HepG2 (cell line): ENCODE data around the gene SHLD3. TPM values are rescaled to one million over a fixed set of nuclear protein-coding genes. Genes with fewer than 3 reads are reported as not detected.

Source experiments
- ATAC-seq: fragments of 200-7000 bp; cut with Tn5 transposase; 3 replicates; pipeline ENCODE4 v1.9.1; 2020; ENCODE audit warnings: mild to moderate bottlenecking, moderate library complexity
- BruUV-seq: library from RNA; stranded (reverse); fragments of 400-500 nt; replicated peaks from 2 replicates; lab custom pipeline; 2021; lab: Mats Ljungman, UMichigan
- CTCF ChIA-PET: fragments of 300-600 bp; formaldehyde crosslinking; extraction: SDS; loops from one replicate; lab custom pipeline; 2021; ENCODE audit warnings: low total read pairs, inconsistent platforms, low intra/inter-chr PET ratio; lab: Yijun Ruan, JAX
- POLR2A ChIA-PET: fragments of 350-600 bp; sonication (Branson Sonifier 250); formaldehyde crosslinking; loops from one replicate; lab custom pipeline; 2020; ENCODE audit warnings: antibody characterized with exemption, inconsistent platforms; lab: Yijun Ruan, JAX
- DNase-seq: peaks from one replicate; pipeline ENCODE4 v3.0.0-alpha.2; 2015; ENCODE audit warnings: low spot score
- FAIRE-seq: peaks from 3 replicates; lab custom pipeline; 2011; peaks lifted over from hg19 to GRCh38; lab: Jason Lieb, UNC
- H2AFZ ChIP-seq: one replicate; pipeline ENCODE4 v1.6.1; 2011; ENCODE audit warnings: low read length, inconsistent platforms
- H3K27ac ChIP-seq: fragments of 300-600 bp; 3 replicates; pipeline ENCODE4 v1.8.0; 2011; ENCODE audit warnings: mixed run types, mild to moderate bottlenecking, mixed read lengths, low read length, inconsistent platforms; ENCODE audit not compliant: insufficient read depth; ENCODE audit errors: extremely low read length
- H3K27me3 ChIP-seq, 2 experiments: fragments of 200-600 bp in 1 of 2; 2 replicates in 1 of 2; 3 replicates in 1 of 2; pipeline versions ENCODE4 v1.6.0 to v1.8.0; 2011; ENCODE audit warnings: low read length in 2 of 2, mild to moderate bottlenecking in 2 of 2, moderate library complexity in 2 of 2, inconsistent platforms in 1 of 2; ENCODE audit not compliant: insufficient read depth in 2 of 2, control insufficient read depth in 1 of 2
- H3K36me3 ChIP-seq, 2 experiments: fragments of 200-600 bp in 1 of 2; replicated peaks in 1 of 2; 2 replicates in 1 of 2; 3 replicates in 1 of 2; pipeline versions ENCODE4 v1.5.1 to v1.8.0; 2011; ENCODE audit warnings: low read length in 2 of 2, inconsistent platforms in 1 of 2; ENCODE audit not compliant: insufficient read depth in 2 of 2, control insufficient read depth in 1 of 2
- H3K4me1 ChIP-seq: 2 replicates; pipeline ENCODE4 v1.5.1; 2012; ENCODE audit warnings: low read length, inconsistent platforms; ENCODE audit not compliant: insufficient read depth
- H3K4me2 ChIP-seq: 2 replicates; pipeline ENCODE4 v1.6.0; 2011; ENCODE audit warnings: low read depth, low read length, inconsistent platforms
- H3K4me3 ChIP-seq, 3 experiments: fragments of 200-600 bp in 1 of 3; sonication (generic), shearing (Covaris generic) in 1 of 3; replicated peaks in 1 of 3; 2 replicates each; pipeline ENCODE4 v1.5.1; 2011 to 2016; ENCODE audit warnings: low read length in 3 of 3, inconsistent platforms in 2 of 3, low read depth in 2 of 3, mild to moderate bottlenecking in 2 of 3, control low read depth in 1 of 3, mixed read lengths in 1 of 3; ENCODE audit not compliant: insufficient read depth in 1 of 3
- H3K79me2 ChIP-seq: one replicate; pipeline ENCODE4 v1.6.1; 2011; ENCODE audit warnings: low read length, inconsistent platforms; ENCODE audit not compliant: insufficient read depth
- H3K9ac ChIP-seq: 2 replicates; pipeline ENCODE4 v1.6.0; 2011; ENCODE audit warnings: mild to moderate bottlenecking, low read depth, low read length, inconsistent platforms; ENCODE audit not compliant: insufficient read depth
- H3K9me3 ChIP-seq: 2 replicates; pipeline ENCODE4 v1.5.1; 2012; ENCODE audit warnings: mild to moderate bottlenecking, low read length
- H4K20me1 ChIP-seq: 2 replicates; pipeline ENCODE4 v1.6.0; 2011; ENCODE audit warnings: inconsistent platforms, mild to moderate bottlenecking, low read length, moderate library complexity; ENCODE audit not compliant: insufficient read depth
- CTCF ChIP-seq: sonication (generic); formaldehyde crosslinking; IDR thresholded peaks from 2 replicates; pipeline ENCODE4 v1.5.0; 2020; ENCODE audit warnings: mild to moderate bottlenecking, missing genetic modification reagents, moderate library complexity
- ELF3 ChIP-seq: IDR thresholded peaks from 2 replicates; pipeline ENCODE4 v1.6.1; 2016; ENCODE audit warnings: missing genetic modification reagents, missing compliant biosample characterization
- HOXA3 ChIP-seq: sonication (generic); formaldehyde crosslinking; IDR thresholded peaks from 2 replicates; pipeline ENCODE4 v1.5.0; 2020; ENCODE audit warnings: missing genetic modification reagents
- KAT7 ChIP-seq: IDR thresholded peaks from 2 replicates; pipeline ENCODE4 v1.6.1; 2018; ENCODE audit warnings: borderline replicate concordance, missing compliant biosample characterization
- SRSF4 ChIP-seq: fragments of 200-400 bp; formaldehyde crosslinking; IDR thresholded peaks from one replicate; pipeline ENCODE4 v1.6.1; 2018; ENCODE audit warnings: mild to moderate bottlenecking, low read depth, low read length, moderate library complexity; ENCODE audit not compliant: poor library complexity, severe bottlenecking
- TEAD3 ChIP-seq: optimal IDR thresholded peaks from 2 replicates; pipeline ENCODE3; 2016; ENCODE audit warnings: borderline replicate concordance
- ZNF142 ChIP-seq: sonication (generic); formaldehyde crosslinking; IDR thresholded peaks from 2 replicates; pipeline ENCODE4 v1.4.0; 2020; ENCODE audit warnings: missing genetic modification reagents
- ZNF552 ChIP-seq: sonication (generic); formaldehyde crosslinking; IDR thresholded peaks from 2 replicates; pipeline ENCODE4 v1.9.0; 2022; ENCODE audit warnings: missing genetic modification reagents, mild to moderate bottlenecking, borderline replicate concordance
- ZNF589 ChIP-seq: sonication (generic); formaldehyde crosslinking; conservative IDR thresholded peaks from 2 replicates; pipeline ENCODE4 v1.8.0; 2022; ENCODE audit warnings: mild to moderate bottlenecking, moderate library complexity, missing genetic modification reagents
- ZNF780A ChIP-seq: sonication (generic); formaldehyde crosslinking; IDR thresholded peaks from 2 replicates; pipeline ENCODE4 v1.8.0; 2022; ENCODE audit warnings: mild to moderate bottlenecking, missing genetic modification reagents, moderate library complexity
- ZNF841 ChIP-seq: sonication (generic); formaldehyde crosslinking; IDR thresholded peaks from 2 replicates; pipeline ENCODE4 v1.8.1; 2023; ENCODE audit warnings: missing genetic modification reagents, borderline replicate concordance
- WGBS: methylation state at CpG from one replicate; pipeline ENCODE4 v1.1.6; 2017; ENCODE audit warnings: low lambda C conversion rate; 5-methylcytosine and 5-hydroxymethylcytosine counted together
- in situ Hi-C: cut with HindIII; loops from 2 replicates; pipeline ENCODE4 v1.10.0; 2017; ENCODE audit warnings: low pct_unique_long_range_greater_than_20kb; ENCODE audit not compliant: extremely low pct_ligation_motif_present
- intact Hi-C: fragments of 100-400 bp; cut with micrococcal nuclease; formaldehyde crosslinking; loops from one replicate; pipeline ENCODE4 v1.10.0; 2022; ENCODE audit not compliant: unreplicated experiment
- polyA plus RNA-seq, 8 experiments: library from polyadenylated mRNA; depleted of rRNA in 3 of 8; stranded (reverse) in 7 of 8; unstranded in 1 of 8; fragments of >200 nt; fragmentation: Illumina TruSeq in 4 of 8; extraction: Trizol in 4 of 8; gene quantifications; 2 replicates each; pipeline versions ENCODE4 v1.2.1 to v1.2.3, GENCODE V29; 2011 to 2016; ENCODE audit warnings: low read depth in 4 of 8, missing spikeins in 1 of 8, mixed read lengths in 1 of 8; ENCODE audit not compliant: insufficient read depth in 1 of 8
- total RNA-seq, 5 experiments: library from RNA; depleted of rRNA; stranded (reverse); fragments of >200 nt; fragmentation: Illumina TruSeq; extraction: Trizol; gene quantifications; 2 replicates each; pipeline ENCODE4 v1.2.3, GENCODE V29; 2016; ENCODE audit warnings: low read depth in 1 of 5

The SHLD3 gene
- total and polyA plus RNA-seq, 2 of the 13 experiments (the other 11 are each of a cell fraction or from before 2014, with no cell fraction given), result 3.6 to 6.8 TPM

DNA sequence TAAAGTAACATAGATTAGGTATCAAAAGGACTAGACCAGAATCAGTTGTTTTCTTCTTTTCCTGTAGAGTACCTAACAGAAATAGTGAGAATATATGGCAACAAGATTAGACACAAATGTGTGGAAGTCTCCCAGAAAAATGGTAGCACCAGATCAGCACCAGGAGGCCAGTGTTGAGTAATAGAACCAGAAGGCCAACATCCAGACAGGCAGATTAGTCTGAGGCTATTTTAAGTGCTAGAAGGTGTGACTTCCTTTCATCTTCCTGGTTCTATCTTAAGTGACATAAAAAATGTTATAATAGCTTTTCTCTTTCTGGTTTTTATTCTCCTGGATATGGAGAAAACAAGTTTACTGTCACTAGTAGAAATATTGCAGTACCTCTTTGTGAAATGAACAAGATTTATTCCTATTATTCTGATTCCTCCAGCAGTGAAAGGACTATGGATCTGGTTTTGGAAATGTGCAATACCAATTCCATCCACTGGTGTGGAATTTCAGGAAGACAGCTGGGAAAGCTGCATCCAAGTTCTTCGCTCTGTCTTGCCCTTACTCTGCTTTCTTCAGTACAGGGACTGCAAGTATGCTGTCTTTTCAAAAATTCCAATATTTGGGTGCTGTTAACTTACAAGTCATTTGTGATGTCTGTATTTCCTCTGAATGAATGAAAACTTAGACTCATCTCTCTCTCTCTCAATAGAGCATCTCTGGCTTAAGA lies 39.1 kb downstream of the SHLD3 start:
- H3K27ac ChIP-seq, result no peak overlapping the region
- H3K9me3 ChIP-seq, result no peaks in the 10 kb centered on the region
- no peak overlapping the region for H3K9ac ChIP-seq
- H3K27me3 ChIP-seq, result no peaks in the 10 kb centered on the region
- no peak for DNase-seq
- no TSS peak for BruUV-seq
- peaks cover 6% of the 10 kb centered on the region; the same call in 1 of the 2 replicates for H3K4me1 ChIP-seq
- intact Hi-C loops, result no loop called here
- in situ Hi-C loops, result no loop called here
- FAIRE-seq, result peak; percentile 43
- ATAC-seq, result peak; percentile 86
- peaks cover 0 to 9% of the 10 kb centered on the region in 2 experiments; a peak in 4 of 5 replicates for H3K36me3 ChIP-seq
- ChIA-PET CTCF (no interaction called here), POLR2A (no interaction called here)
- H4K20me1 ChIP-seq, result no peaks in the 10 kb centered on the region
- H3K79me2 ChIP-seq, result no peaks in the 10 kb centered on the region
- 100% methylated on average over 1 of the region's 1 CpG for WGBS
- no peak overlapping the region for H2AFZ ChIP-seq
- H3K4me2 ChIP-seq, result no peak overlapping the region
- H3K4me3 ChIP-seq, result no peak overlapping the region
- TF ChIP-seq ZNF780A (CRISPR knock-in tag) (no peak), SRSF4 (no peak), CTCF (CRISPR knock-in tag) (0 out of 2 replicates have a peak, but pooled peaks have one; percentile 14), ZNF142 (CRISPR knock-in tag) (no peak), TEAD3 (CRISPR knock-in tag) (peak; percentile 88), HOXA3 (no peak), KAT7 (CRISPR knock-in tag) (no peak), ELF3 (CRISPR knock-in tag) (no peak), ZNF552 (CRISPR knock-in tag) (no peak), ZNF589 (CRISPR knock-in tag) (no peak), ZNF841 (no peak)
